Bronchial epithelial cell (primary cell): Measurements from ENCODE around the gene POLR3H. TPM values are rescaled to one million over a fixed set of nuclear protein-coding genes. Genes with fewer than 3 reads are reported as not detected.

ENCODE experiments used
- DNase-seq: peaks from one replicate; pipeline ENCODE4 v3.0.0-alpha.2; 2010; ENCODE audit warnings: low read depth
- FAIRE-seq: peaks from 2 replicates; lab custom pipeline; 2011; peaks lifted over from hg19 to GRCh38; lab: Jason Lieb, UNC
- H3K27me3 ChIP-seq: 2 replicates; pipeline ENCODE4 v1.5.1; 2011; ENCODE audit warnings: low read length; ENCODE audit not compliant: control insufficient read depth, insufficient read depth
- H3K36me3 ChIP-seq: 2 replicates; pipeline ENCODE4 v1.5.1; 2011; ENCODE audit warnings: low read length; ENCODE audit not compliant: control insufficient read depth, insufficient read depth
- H3K4me3 ChIP-seq: 2 replicates; pipeline ENCODE4 v1.5.1; 2011; ENCODE audit warnings: mild to moderate bottlenecking, low read depth, low read length, control low read depth
- CTCF ChIP-seq: IDR thresholded peaks from 2 replicates; pipeline ENCODE4 v1.5.1; 2011; ENCODE audit warnings: mild to moderate bottlenecking, moderate library complexity, low read length, control low read depth, inconsistent platforms; ENCODE audit not compliant: insufficient read depth, severe bottlenecking
- total RNA-seq: library from RNA; depleted of rRNA; stranded (reverse); fragments of >200 nt; gene quantifications from 2 replicates; pipeline ENCODE4 v1.2.1, GENCODE V29; 2014

POLR3H gene
- total RNA-seq, 1 donor from 2014 or later: 28.2 TPM

DNA sequence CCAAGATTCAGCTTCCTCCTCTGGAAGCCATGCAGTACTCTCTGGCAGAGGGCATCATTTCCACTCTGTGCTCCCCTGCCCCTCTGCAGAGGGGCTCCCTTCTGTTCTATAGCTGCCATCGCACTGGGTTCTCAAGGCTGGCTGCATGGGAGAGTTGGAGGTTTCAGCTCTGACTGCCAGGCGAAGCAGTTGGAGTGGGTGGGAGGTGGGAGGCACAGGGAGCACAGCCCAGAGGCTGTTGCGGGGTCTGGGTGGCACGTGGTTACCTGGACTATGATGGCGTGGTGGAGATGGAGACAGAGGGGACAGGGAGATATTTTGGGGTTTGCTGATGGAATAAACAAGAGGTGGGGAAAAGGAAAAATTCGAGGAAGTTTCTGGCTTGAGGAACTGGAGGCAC lies 40.6 kb upstream of the POLR3H start:
- Histone ChIP-seq H3K27me3 (no peaks in the 10 kb centered on the region), H3K4me3 (no peak overlapping the region), H3K36me3 (peaks cover 17% of the 10 kb centered on the region)
- no peak for TF ChIP-seq CTCF
- DNase-seq (no peak), FAIRE-seq (no peak)

GRCh38 chr22:41582694-41583093 lies 38.4 kb upstream of the POLR3H start:
- Histone ChIP-seq H3K4me3 (no peak overlapping the region), H3K36me3 (peaks cover 30% of the 10 kb centered on the region), H3K27me3 (no peaks in the 10 kb centered on the region)
- DNase-seq: no peak
- no peak for FAIRE-seq
- no peak for TF ChIP-seq CTCF

GRCh38 chr22:41579997-41580355 lies 35.7 kb upstream of the POLR3H start:
- Histone ChIP-seq H3K36me3 (peaks cover 24% of the 10 kb centered on the region), H3K4me3 (no peak overlapping the region), H3K27me3 (no peaks in the 10 kb centered on the region)
- no peak for DNase-seq
- FAIRE-seq: no peak
- no peak for TF ChIP-seq CTCF

GRCh38 chr22:41579297-41579996 lies 35.2 kb upstream of the POLR3H start:
- no peak for FAIRE-seq
- Histone ChIP-seq H3K4me3 (no peak overlapping the region), H3K27me3 (no peaks in the 10 kb centered on the region), H3K36me3 (peaks cover 21% of the 10 kb centered on the region)
- TF ChIP-seq CTCF: no peak
- no peak for DNase-seq

DNA sequence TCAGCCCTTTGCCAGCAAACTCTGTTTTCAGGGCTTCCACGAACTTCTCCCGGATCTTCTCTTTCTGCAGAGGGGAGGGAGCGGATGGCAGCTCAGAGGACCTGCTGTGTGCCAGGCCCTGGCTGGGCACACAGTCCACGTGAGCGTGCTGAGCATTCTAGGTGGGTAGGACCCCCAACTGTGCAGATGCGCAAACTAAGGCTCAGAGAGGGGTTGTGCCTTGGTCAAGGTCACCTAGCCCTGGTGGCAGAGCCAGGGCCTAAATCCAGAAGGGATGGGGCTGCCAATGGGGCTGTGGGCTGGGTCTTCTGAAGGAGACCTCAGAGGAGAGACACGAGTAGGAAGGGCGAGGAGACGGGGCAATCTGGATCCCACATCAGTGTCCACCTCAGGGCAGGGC lies 34.5 kb upstream of the POLR3H start:
- no peak for DNase-seq
- no peak for TF ChIP-seq CTCF
- H3K36me3 ChIP-seq: peaks cover 17% of the 10 kb centered on the region
- no peaks in the 10 kb centered on the region for H3K27me3 ChIP-seq
- H3K4me3 ChIP-seq: no peak overlapping the region
- no peak for FAIRE-seq

GRCh38 chr22:41578114-41578513 lies 33.8 kb upstream of the POLR3H start:
- H3K27me3 ChIP-seq: no peaks in the 10 kb centered on the region
- H3K4me3 ChIP-seq: no peak overlapping the region
- DNase-seq: no peak
- FAIRE-seq: no peak
- H3K36me3 ChIP-seq: peaks cover 17% of the 10 kb centered on the region
- no peak for TF ChIP-seq CTCF
